GM21447 (cell line): ENCODE results near the gene TNIP1.
A peak's percentile ranks its signal among the peaks of the same experiment; 100 is the strongest.

ENCODE experiments used
- ATAC-seq: cut with Tn5 transposase; IDR thresholded peaks from one replicate; pipeline ENCODE4 v1.9.1; 2021; ENCODE audit not compliant: unreplicated experiment

The TNIP1 gene

GRCh38 chr5:151084363-151084762 lies 3.5 kb upstream of the TNIP1 start:
- ATAC-seq, result no peak

- ATAC-seq, result no peak
Observed at GRCh38 chr5:151083081-151083676, 2.3 kb upstream of the TNIP1 start.

- ATAC-seq, result no peak
Observed at GRCh38 chr5:151082282-151082902, 1.6 kb upstream of the TNIP1 start.

- no peak for ATAC-seq
Observed at GRCh38 chr5:151081431-151082281, 822 bp upstream of the TNIP1 start.

DNA sequence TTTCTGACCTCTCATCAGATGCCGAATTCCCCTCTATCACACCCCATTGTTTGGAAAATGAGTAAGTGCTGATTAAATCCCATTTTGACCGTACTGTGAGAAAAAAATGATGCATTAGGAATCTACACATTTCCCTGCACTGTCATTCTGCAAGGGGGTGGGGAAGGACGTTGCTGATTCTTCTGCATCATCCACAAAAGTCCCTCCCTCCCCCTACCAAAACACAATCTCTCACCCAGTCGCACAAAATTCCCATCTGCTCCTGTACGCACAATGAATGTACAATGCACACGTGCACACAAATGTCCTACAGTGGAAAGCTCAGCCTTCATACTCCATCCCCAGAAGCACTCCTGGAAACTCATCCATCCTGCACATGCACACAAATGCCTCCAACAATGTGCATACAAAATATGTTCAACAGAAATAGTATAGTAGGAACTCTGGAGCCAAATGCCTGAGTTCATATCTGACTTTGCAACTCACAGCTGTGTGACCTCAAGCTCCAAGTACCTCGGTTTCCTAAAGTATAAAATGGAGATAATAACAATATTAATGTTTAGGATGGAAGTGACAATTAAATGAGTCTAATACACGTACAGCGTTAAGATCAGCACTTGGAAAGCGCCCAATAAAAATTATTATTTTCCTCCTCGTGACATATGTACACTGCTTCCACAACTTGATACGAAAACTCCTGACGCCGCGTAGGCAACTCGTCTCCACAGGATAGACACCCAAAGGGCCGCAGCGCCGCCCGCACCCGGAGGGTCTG lies 809 bp downstream of the TNIP1 start:
- ATAC-seq, result no peak

GRCh38 chr5:151078490-151079262 lies 2.2 kb downstream of the TNIP1 start:
- peak; percentile 44 for ATAC-seq

DNA sequence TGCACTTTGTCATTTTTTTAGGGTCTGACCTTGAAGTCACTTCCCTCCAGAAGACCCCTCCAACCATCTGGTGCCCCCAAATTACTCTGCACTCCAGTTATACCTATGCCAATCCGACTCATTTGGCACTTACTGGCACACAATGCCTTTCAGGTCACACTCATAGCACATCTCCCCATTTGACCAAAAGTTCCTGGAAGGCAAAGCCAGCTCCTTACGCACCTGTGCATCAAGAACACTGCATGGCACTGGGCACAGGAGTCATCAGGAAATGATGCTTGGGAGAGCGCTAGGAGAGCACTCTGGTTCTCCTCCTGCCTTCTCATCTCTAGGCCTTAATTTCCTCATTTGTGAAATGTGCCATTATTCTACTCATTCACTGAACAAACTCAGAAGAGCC lies 2.9 kb downstream of the TNIP1 start:
- ATAC-seq, result no peak

- ATAC-seq, result no peak
Observed at GRCh38 chr5:151077419-151077818, 3.4 kb downstream of the TNIP1 start.

GRCh38 chr5:151076616-151077015 lies 4.2 kb downstream of the TNIP1 start:
- ATAC-seq, result no peak

- ATAC-seq, result no peak
Observed at GRCh38 chr5:151075698-151076331, 5.0 kb downstream of the TNIP1 start.

GRCh38 chr5:151074557-151074956 lies 6.3 kb downstream of the TNIP1 start:
- no peak for ATAC-seq

GRCh38 chr5:151073280-151073679 lies 7.6 kb downstream of the TNIP1 start:
- ATAC-seq, result no peak

- ATAC-seq, result no peak
Observed at GRCh38 chr5:151072630-151073025, 8.2 kb downstream of the TNIP1 start.

DNA sequence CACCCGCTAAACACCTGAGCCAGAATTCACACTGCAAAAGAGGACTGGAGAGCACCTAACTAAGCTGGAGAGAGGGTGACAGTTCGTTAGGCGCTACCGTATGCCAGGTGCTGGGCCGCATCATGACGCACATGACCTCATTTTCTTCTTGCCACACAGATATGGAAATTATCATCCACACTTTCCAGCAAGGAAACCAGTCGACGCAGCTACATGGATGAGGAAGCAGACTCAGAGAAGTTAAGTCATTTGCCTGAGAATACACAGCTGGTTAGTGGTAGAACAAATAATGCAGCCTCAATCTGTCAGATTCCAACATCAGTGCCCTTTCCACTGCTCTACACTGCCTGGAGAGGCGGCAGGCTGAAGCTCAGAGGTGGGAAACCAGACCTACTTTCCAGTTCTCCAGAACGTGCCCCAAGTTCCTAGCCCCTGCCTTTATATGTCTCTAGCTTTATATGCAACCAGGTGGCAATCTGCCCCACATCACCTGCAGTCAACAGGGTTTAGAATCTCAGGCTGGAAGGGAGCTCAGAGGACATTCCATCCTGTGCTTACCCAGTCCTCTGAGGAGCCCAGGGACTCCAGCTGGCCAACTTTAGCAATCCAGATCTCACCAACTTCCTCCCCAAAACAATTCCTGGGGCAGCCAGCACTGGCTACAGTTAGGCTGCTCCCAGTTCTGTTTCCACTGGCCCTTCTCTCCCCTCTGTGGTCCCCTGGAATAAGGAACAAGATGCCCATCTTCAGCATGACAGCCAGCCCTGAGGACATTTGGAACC lies 8.8 kb downstream of the TNIP1 start:
- no peak for ATAC-seq

GRCh38 chr5:151071021-151071420 lies 9.8 kb downstream of the TNIP1 start:
- no peak for ATAC-seq

DNA sequence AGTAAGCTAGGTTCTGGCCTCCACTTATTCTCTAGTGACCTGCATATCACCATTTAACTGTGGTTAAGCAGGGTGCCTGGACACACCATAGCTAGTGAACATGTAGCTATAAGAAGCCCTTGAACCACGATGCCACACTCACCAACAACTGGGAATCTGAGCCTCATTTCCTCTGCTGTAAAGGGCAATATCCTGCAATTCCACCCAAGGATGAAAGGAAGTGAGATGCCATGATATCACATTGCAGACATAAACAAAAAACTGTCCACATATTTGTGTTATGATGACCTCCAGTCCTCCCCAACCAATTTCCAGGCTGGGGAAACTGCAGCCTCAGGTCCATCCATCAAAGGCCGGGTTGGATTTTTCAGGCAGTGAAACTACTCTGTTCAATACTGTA lies 10.4 kb downstream of the TNIP1 start:
- ATAC-seq, result no peak

DNA sequence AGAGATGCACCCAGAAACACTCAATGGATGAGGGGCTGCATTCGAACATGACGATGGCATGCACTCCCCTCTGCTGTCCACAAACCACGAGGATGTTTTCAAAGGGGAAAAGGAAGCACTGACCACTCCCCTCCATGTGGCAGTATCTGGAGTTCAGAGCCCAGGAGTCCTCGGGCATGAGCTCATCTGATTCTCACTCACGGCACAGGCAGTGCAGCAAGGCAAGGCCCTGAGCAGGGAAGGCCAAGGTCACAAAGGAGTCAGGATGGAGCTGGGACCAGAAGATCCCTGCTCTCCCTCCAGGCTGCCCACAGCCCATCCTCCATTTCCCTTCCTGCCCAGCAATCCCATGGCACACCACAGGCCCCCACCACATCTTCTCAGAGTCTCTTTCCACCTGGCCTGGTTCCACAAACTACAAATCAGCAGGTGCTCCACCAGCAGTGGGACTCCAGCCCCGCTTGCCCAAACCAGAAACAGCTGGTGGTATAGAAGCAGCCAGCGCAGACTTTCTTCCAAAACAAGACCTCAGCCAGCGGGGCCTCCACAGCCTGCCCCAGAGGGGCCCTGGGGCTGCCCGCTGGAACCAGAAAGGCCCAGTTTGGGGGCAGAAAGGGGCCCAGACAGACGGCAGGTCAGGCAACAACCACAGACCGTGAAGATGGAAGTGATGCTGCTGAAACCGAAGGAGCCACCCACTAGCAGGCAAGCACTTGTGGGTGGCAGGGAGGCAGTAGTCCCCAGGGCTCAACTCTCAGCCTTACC lies 12.2 kb downstream of the TNIP1 start:
- ATAC-seq, result peak; percentile 57

DNA sequence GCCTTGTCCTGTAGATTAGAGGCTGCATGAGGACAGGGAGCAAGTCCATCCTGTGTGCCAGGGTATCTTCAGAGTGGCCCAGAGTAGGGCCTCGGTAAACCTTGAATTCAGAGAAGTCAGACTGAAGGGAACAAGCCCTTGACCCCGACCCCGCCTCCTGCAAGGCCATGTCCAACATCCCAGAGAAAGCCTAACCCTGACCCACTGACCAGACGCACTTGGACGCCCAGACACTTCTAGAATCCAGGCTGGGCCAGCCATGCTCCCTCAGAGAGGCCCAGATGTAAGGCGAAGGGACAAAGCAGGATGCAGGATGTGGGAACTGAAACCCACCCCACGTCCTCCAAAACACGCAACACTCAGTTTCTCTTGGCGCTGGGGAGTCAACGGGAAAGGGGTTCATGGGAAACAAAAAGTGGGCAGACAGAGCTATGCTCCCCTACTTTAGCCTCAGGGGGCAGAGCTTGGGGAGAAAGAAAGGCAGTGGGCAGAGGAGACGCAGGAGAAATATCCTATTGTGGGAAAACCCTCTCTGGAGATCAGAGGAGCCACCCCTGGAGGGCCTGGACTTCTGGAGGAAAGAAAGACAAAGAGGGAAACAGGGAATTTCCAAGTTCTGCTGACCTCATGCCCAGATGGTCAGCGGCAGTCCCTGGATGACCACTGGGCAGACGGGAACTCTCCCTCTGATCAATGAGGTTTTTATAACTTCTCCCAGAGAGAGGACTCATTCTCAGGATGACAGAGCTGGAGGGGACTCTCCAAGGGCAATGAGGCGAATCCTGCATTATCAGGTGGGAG lies 13.0 kb downstream of the TNIP1 start:
- ATAC-seq, result peak; percentile 12
